IgD-negative memory B cell (primary cell): Measurements from ENCODE around the gene RUVBL2. TPM values are rescaled to one million over a fixed set of nuclear protein-coding genes. Genes with fewer than 3 reads are reported as not detected.
"Not testable (repeated sequence)": the region's sequence is repeated elsewhere in the genome, so short reads cannot be mapped to it uniquely, and the experiment has no call there.

Experiments used
- H3K27ac Mint-ChIP-seq, 3 donors: one replicate each; pipeline ENCODE4 v1.8.0; 2020 to 2022; ENCODE audit warnings: mild to moderate bottlenecking in 3 of 3, mixed read lengths in 3 of 3, moderate library complexity in 1 of 3
- H3K27me3 Mint-ChIP-seq: one replicate; pipeline ENCODE4 v1.8.0; 2021; ENCODE audit warnings: mixed read lengths
- H3K36me3 Mint-ChIP-seq: one replicate; pipeline ENCODE4 v1.8.0; 2020; ENCODE audit warnings: mild to moderate bottlenecking, mixed read lengths
- H3K4me1 Mint-ChIP-seq, 3 donors: one replicate each; pipeline ENCODE4 v1.8.0; 2020 to 2022; ENCODE audit warnings: mixed read lengths in 3 of 3, mild to moderate bottlenecking in 1 of 3
- H3K4me3 Mint-ChIP-seq, 4 donors: one replicate each; pipeline ENCODE4 v1.8.0; 2020 to 2022; ENCODE audit warnings: mild to moderate bottlenecking in 4 of 4, mixed read lengths in 4 of 4, moderate library complexity in 3 of 4
- H3K9me3 Mint-ChIP-seq, 3 donors: one replicate each; pipeline ENCODE4 v1.8.0; 2020 to 2021; ENCODE audit warnings: mixed read lengths in 3 of 3, mild to moderate bottlenecking in 1 of 3
- polyA plus RNA-seq: library from polyadenylated mRNA; unstranded; fragments of 300-500 nt; fragmentation: Illumina TruSeq; gene quantifications from one replicate; pipeline ENCODE4 v1.2.3, GENCODE V29; 2021

RUVBL2 gene
- polyA plus RNA-seq, 1 donor from 2014 or later = 65.7 TPM

GRCh38 chr19:49056902-49057596 lies 63.4 kb downstream of the RUVBL2 start:
- not testable (repeated sequence) for H3K36me3 Mint-ChIP-seq, H3K9me3 Mint-ChIP-seq
- Mint-ChIP-seq H3K27ac (peak overlapping the region in 1 of 3 donors; percentile 31), H3K4me1 (peaks cover 4 to 14% (median 11%) of the 10 kb centered on the region in 3 donors), H3K4me3 (peak overlapping the region; percentile 77 to 93 (median 84)), H3K27me3 (peaks cover 40% of the 10 kb centered on the region)

GRCh38 chr19:49057636-49058234 lies 64.0 kb downstream of the RUVBL2 start, which contains the start of gene CGB7:
Gene CGB7 (minus strand): TSS chr19:49057749. CDS start chr19:49055375, 2,374 bp downstream.
- Mint-ChIP-seq H3K27ac (peak within 1 kb of the TSS in 2 of 3 donors; percentile 31 to 80), H3K9me3 (no peaks in the 10 kb centered on the region), H3K36me3 (peaks cover 3% of the 10 kb centered on the region), H3K27me3 (peaks cover 40% of the 10 kb centered on the region), H3K4me3 (peak within 1 kb of the TSS; percentile 77 to 93 (median 84)), H3K4me1 (peaks cover 4 to 14% (median 11%) of the 10 kb centered on the region in 3 donors)

- Mint-ChIP-seq H3K9me3 (no peaks in the 10 kb centered on the region), H3K27ac (peak overlapping the region in 1 of 3 donors; percentile 80), H3K27me3 (peaks cover 46% of the 10 kb centered on the region), H3K4me1 (peaks cover 4 to 14% (median 11%) of the 10 kb centered on the region in 3 donors), H3K36me3 (peaks cover 3% of the 10 kb centered on the region), H3K4me3 (peak overlapping the region in 1 of 4 donors; percentile 87)
These were observed 64.9 kb downstream of the RUVBL2 start for GRCh38 chr19:49058562-49058961.

- H3K27ac Mint-ChIP-seq = peak overlapping the region in 1 of 3 donors; percentile 80
- H3K36me3 Mint-ChIP-seq = peaks cover 3% of the 10 kb centered on the region
- peaks cover 43% of the 10 kb centered on the region for H3K27me3 Mint-ChIP-seq
- no peaks in the 10 kb centered on the region for H3K9me3 Mint-ChIP-seq
- H3K4me3 Mint-ChIP-seq = peak overlapping the region in 1 of 4 donors; percentile 41
- peaks cover 4 to 14% (median 11%) of the 10 kb centered on the region in 3 donors for H3K4me1 Mint-ChIP-seq
These were observed 65.4 kb downstream of the RUVBL2 start for GRCh38 chr19:49059053-49059452.

GRCh38 chr19:49061000-49061399 lies 67.3 kb downstream of the RUVBL2 start:
- peak overlapping the region in 1 of 3 donors; percentile 17 for H3K27ac Mint-ChIP-seq
- peaks cover 50% of the 10 kb centered on the region for H3K27me3 Mint-ChIP-seq
- peak overlapping the region in 2 of 4 donors; percentile 3 to 6 for H3K4me3 Mint-ChIP-seq
- H3K4me1 Mint-ChIP-seq = peaks cover 4 to 14% (median 11%) of the 10 kb centered on the region in 3 donors
- peaks cover 3% of the 10 kb centered on the region for H3K36me3 Mint-ChIP-seq
- no peaks in the 10 kb centered on the region for H3K9me3 Mint-ChIP-seq

GRCh38 chr19:49061445-49061844 lies 67.8 kb downstream of the RUVBL2 start:
- peaks cover 4 to 14% (median 11%) of the 10 kb centered on the region in 3 donors for H3K4me1 Mint-ChIP-seq
- H3K9me3 Mint-ChIP-seq = no peaks in the 10 kb centered on the region
- H3K36me3 Mint-ChIP-seq = peaks cover 3% of the 10 kb centered on the region
- H3K27me3 Mint-ChIP-seq = peaks cover 51% of the 10 kb centered on the region
- H3K27ac Mint-ChIP-seq = no peak overlapping the region
- H3K4me3 Mint-ChIP-seq = no peak overlapping the region

- Mint-ChIP-seq H3K36me3 (peaks cover 3% of the 10 kb centered on the region), H3K4me3 (no peak overlapping the region), H3K9me3 (peaks cover 0 to under 1% (median 0%) of the 10 kb centered on the region in 3 donors), H3K27ac (no peak overlapping the region), H3K4me1 (peaks cover 0 to 4% (median 3%) of the 10 kb centered on the region in 3 donors), H3K27me3 (peaks cover 47% of the 10 kb centered on the region)
These were observed 70.4 kb downstream of the RUVBL2 start for GRCh38 chr19:49064029-49064629.

- Mint-ChIP-seq H3K27me3 (peaks cover 47% of the 10 kb centered on the region), H3K4me1 (no peaks in the 10 kb centered on the region), H3K9me3 (peaks cover 0 to 6% (median 4%) of the 10 kb centered on the region in 3 donors), H3K36me3 (no peaks in the 10 kb centered on the region), H3K4me3 (no peak within 1 kb of the TSS), H3K27ac (no peak within 1 kb of the TSS)
These were observed 71.3 kb downstream of the RUVBL2 start, which contains the start of gene NTF4 for GRCh38 chr19:49064768-49065611. Gene NTF4 (minus strand): TSS chr19:49064818. CDS start chr19:49061997, 2,821 bp downstream.

Other genes starting within 250 kb of the RUVBL2 start
- gene IZUMO1, start 247.0 kb upstream of the RUVBL2 start, polyA plus RNA-seq = not detected
- not detected for gene FUT1, start 241.2 kb upstream of the RUVBL2 start, polyA plus RNA-seq
- gene FGF21, start 238.4 kb upstream of the RUVBL2 start, polyA plus RNA-seq = not detected
- 31.8 TPM for gene BCAT2, start 182.9 kb upstream of the RUVBL2 start, polyA plus RNA-seq
- gene HSD17B14, start 157.4 kb upstream of the RUVBL2 start, polyA plus RNA-seq = 1.2 TPM
- 3.2 TPM for gene PLEKHA4, start 125.3 kb upstream of the RUVBL2 start, polyA plus RNA-seq
- gene PPP1R15A, start 121.5 kb upstream of the RUVBL2 start, polyA plus RNA-seq = 558 TPM
- not detected for gene TULP2, start 95.1 kb upstream of the RUVBL2 start, polyA plus RNA-seq
- 103 TPM for gene NUCB1, start 93.6 kb upstream of the RUVBL2 start, polyA plus RNA-seq
- 0.39 TPM for gene DHDH, start 60.2 kb upstream of the RUVBL2 start, polyA plus RNA-seq
- gene BAX, start 39.0 kb upstream of the RUVBL2 start, polyA plus RNA-seq = 101 TPM
- 7,236 TPM for gene FTL, start 28.6 kb upstream of the RUVBL2 start, polyA plus RNA-seq
- 26.4 TPM for gene GYS1, start 578 bp upstream of the RUVBL2 start, polyA plus RNA-seq
- gene LHB, start 23.2 kb downstream of the RUVBL2 start, polyA plus RNA-seq = 0.78 TPM
- gene CGB3, start 30.4 kb downstream of the RUVBL2 start, polyA plus RNA-seq = not detected
- not detected for gene CGB2, start 38.0 kb downstream of the RUVBL2 start, polyA plus RNA-seq
- not detected for gene CGB1, start 43.0 kb downstream of the RUVBL2 start, polyA plus RNA-seq
- gene CGB5, start 50.0 kb downstream of the RUVBL2 start, polyA plus RNA-seq = not detected
- gene CGB8, start 55.2 kb downstream of the RUVBL2 start, polyA plus RNA-seq = not detected
- not detected for gene CGB7, start 63.9 kb downstream of the RUVBL2 start, polyA plus RNA-seq
- not detected for gene NTF4, start 70.9 kb downstream of the RUVBL2 start, polyA plus RNA-seq
- not detected for gene KCNA7, start 78.8 kb downstream of the RUVBL2 start, polyA plus RNA-seq
- gene SNRNP70, start 91.6 kb downstream of the RUVBL2 start, polyA plus RNA-seq = 67.0 TPM
- 8.3 TPM for gene LIN7B, start 120.5 kb downstream of the RUVBL2 start, polyA plus RNA-seq
- 2.6 TPM for gene C19orf73, start 125.3 kb downstream of the RUVBL2 start, polyA plus RNA-seq
- not detected for gene PPFIA3, start 125.7 kb downstream of the RUVBL2 start, polyA plus RNA-seq
- gene HRC, start 161.5 kb downstream of the RUVBL2 start, polyA plus RNA-seq = not detected
- gene TRPM4, start 163.9 kb downstream of the RUVBL2 start, polyA plus RNA-seq = not detected